ENCODE measurements around the gene AFF1.
"Not testable (repeated sequence)": the region's sequence is repeated elsewhere in the genome, so short reads cannot be mapped to it uniquely, and the experiment has no call there.

DNA sequence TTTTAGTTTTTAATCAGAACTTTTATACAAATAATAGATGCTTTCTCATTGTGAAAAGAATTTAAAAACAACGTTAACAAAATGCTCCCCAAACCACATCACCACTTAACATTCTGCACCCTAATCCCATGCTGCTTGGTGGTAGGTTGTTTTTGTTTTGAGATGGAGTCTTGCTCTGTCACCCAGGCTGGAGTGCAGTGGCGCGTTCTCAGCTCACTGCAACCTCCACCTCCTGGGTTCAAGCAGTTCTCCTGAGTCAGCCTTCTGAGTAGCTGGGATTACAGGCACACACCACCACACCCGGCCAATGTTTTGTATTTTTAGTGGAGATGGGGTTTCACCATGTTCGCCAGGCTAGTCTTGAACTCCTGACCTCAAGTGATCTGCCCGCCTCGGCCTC lies 102.4 kb downstream of the AFF1 start:
- not testable (repeated sequence) for TF ChIP-seq CTCF, EP300, POLR2A (IDR thresholded peaks at IDR 0.05)
